Effector memory CD4-positive, alpha-beta T cell (primary cell): ENCODE data around the gene DCLK1.

Source experiments
- DNase-seq, 3 donors: peaks; one replicate each; pipeline ENCODE4 v3.0.0-alpha.2; 2020
- H3K27ac ChIP-seq: 2 replicates; pipeline ENCODE4 v1.7.0; 2013; ENCODE audit warnings: mild to moderate bottlenecking, low read length, moderate library complexity; ENCODE audit not compliant: insufficient read depth, poor library complexity, severe bottlenecking
- H3K27me3 ChIP-seq: replicated peaks from 2 replicates; pipeline ENCODE4 v1.7.0; 2013; ENCODE audit warnings: mild to moderate bottlenecking, low read length; ENCODE audit not compliant: insufficient read depth, control insufficient read depth, poor library complexity, severe bottlenecking
- H3K36me3 ChIP-seq: 2 replicates; pipeline ENCODE4 v1.7.0; 2013; ENCODE audit warnings: mild to moderate bottlenecking, low read length, moderate library complexity; ENCODE audit not compliant: control insufficient read depth, insufficient read depth
- H3K4me1 ChIP-seq: 2 replicates; pipeline ENCODE4 v1.7.0; 2013; ENCODE audit warnings: low read length, mild to moderate bottlenecking; ENCODE audit not compliant: control insufficient read depth, insufficient read depth, poor library complexity, severe bottlenecking
- H3K4me3 ChIP-seq: 2 replicates; pipeline ENCODE4 v1.7.0; 2013; ENCODE audit warnings: low read length, low read depth, mild to moderate bottlenecking; ENCODE audit not compliant: insufficient read depth, poor library complexity, severe bottlenecking
- H3K9me3 ChIP-seq: 2 replicates; pipeline ENCODE4 v1.7.0; 2013; ENCODE audit warnings: mild to moderate bottlenecking, low read length, moderate library complexity; ENCODE audit not compliant: control insufficient read depth

The DCLK1 gene

GRCh38 chr13:35817642-35818607, 313.3 kb downstream of the DCLK1 start:
- no peaks in the 10 kb centered on the region for H3K9me3 ChIP-seq
- H3K4me3 ChIP-seq: no peak overlapping the region
- H3K27ac ChIP-seq: no peak overlapping the region
- DNase-seq: no peak
- no peaks in the 10 kb centered on the region for H3K27me3 ChIP-seq
- no peaks in the 10 kb centered on the region for H3K36me3 ChIP-seq
- H3K4me1 ChIP-seq: no peaks in the 10 kb centered on the region

- Histone ChIP-seq H3K36me3 (no peaks in the 10 kb centered on the region), H3K9me3 (no peaks in the 10 kb centered on the region), H3K27me3 (no peaks in the 10 kb centered on the region), H3K27ac (no peak overlapping the region), H3K4me1 (no peaks in the 10 kb centered on the region), H3K4me3 (no peak overlapping the region)
- DNase-seq: no peak
Observed at GRCh38 chr13:35814605-35815011, 316.6 kb downstream of the DCLK1 start.

- Histone ChIP-seq H3K36me3 (no peaks in the 10 kb centered on the region), H3K9me3 (no peaks in the 10 kb centered on the region), H3K4me1 (no peaks in the 10 kb centered on the region), H3K4me3 (no peak overlapping the region), H3K27ac (no peak overlapping the region), H3K27me3 (no peaks in the 10 kb centered on the region)
- no peak for DNase-seq
Observed at GRCh38 chr13:35812736-35813135, 318.4 kb downstream of the DCLK1 start.

GRCh38 chr13:35810321-35810720, 320.9 kb downstream of the DCLK1 start:
- no peaks in the 10 kb centered on the region for H3K4me1 ChIP-seq
- no peaks in the 10 kb centered on the region for H3K36me3 ChIP-seq
- DNase-seq: no peak
- no peaks in the 10 kb centered on the region for H3K27me3 ChIP-seq
- H3K27ac ChIP-seq: no peak overlapping the region
- H3K9me3 ChIP-seq: no peaks in the 10 kb centered on the region
- no peak overlapping the region for H3K4me3 ChIP-seq

GRCh38 chr13:35808846-35809245, 322.3 kb downstream of the DCLK1 start:
- Histone ChIP-seq H3K27me3 (no peaks in the 10 kb centered on the region), H3K4me1 (no peaks in the 10 kb centered on the region), H3K27ac (no peak overlapping the region), H3K36me3 (no peaks in the 10 kb centered on the region), H3K4me3 (no peak overlapping the region), H3K9me3 (no peaks in the 10 kb centered on the region)
- no peak for DNase-seq

GRCh38 chr13:35804901-35805300, 326.3 kb downstream of the DCLK1 start:
- H3K27me3 ChIP-seq: no peaks in the 10 kb centered on the region
- H3K4me1 ChIP-seq: no peaks in the 10 kb centered on the region
- no peak overlapping the region for H3K4me3 ChIP-seq
- no peaks in the 10 kb centered on the region for H3K36me3 ChIP-seq
- DNase-seq: no peak
- no peak overlapping the region for H3K27ac ChIP-seq
- H3K9me3 ChIP-seq: no peaks in the 10 kb centered on the region

- no peak for DNase-seq
- H3K9me3 ChIP-seq: no peaks in the 10 kb centered on the region
- H3K4me1 ChIP-seq: no peaks in the 10 kb centered on the region
- no peak overlapping the region for H3K27ac ChIP-seq
- H3K36me3 ChIP-seq: no peaks in the 10 kb centered on the region
- no peak overlapping the region for H3K4me3 ChIP-seq
- H3K27me3 ChIP-seq: no peaks in the 10 kb centered on the region
Observed at GRCh38 chr13:35797991-35798390, 333.2 kb downstream of the DCLK1 start.

GRCh38 chr13:35797244-35797643, 333.9 kb downstream of the DCLK1 start:
- no peaks in the 10 kb centered on the region for H3K27me3 ChIP-seq
- H3K4me1 ChIP-seq: no peaks in the 10 kb centered on the region
- no peak overlapping the region for H3K27ac ChIP-seq
- no peaks in the 10 kb centered on the region for H3K9me3 ChIP-seq
- no peaks in the 10 kb centered on the region for H3K36me3 ChIP-seq
- no peak overlapping the region for H3K4me3 ChIP-seq
- DNase-seq: no peak

GRCh38 chr13:35796623-35797022, 334.6 kb downstream of the DCLK1 start:
- no peaks in the 10 kb centered on the region for H3K9me3 ChIP-seq
- no peaks in the 10 kb centered on the region for H3K27me3 ChIP-seq
- no peak overlapping the region for H3K4me3 ChIP-seq
- no peak overlapping the region for H3K27ac ChIP-seq
- H3K4me1 ChIP-seq: no peaks in the 10 kb centered on the region
- DNase-seq: no peak
- no peaks in the 10 kb centered on the region for H3K36me3 ChIP-seq

- Histone ChIP-seq H3K27me3 (no peaks in the 10 kb centered on the region), H3K9me3 (no peaks in the 10 kb centered on the region), H3K4me1 (no peaks in the 10 kb centered on the region), H3K27ac (no peak overlapping the region), H3K4me3 (no peak overlapping the region), H3K36me3 (no peaks in the 10 kb centered on the region)
- DNase-seq: no peak
Observed at GRCh38 chr13:35794734-35795389, 336.3 kb downstream of the DCLK1 start.
